ENCODE data around the gene NOL4L. TPM values are rescaled to one million over a fixed set of nuclear protein-coding genes. Genes with fewer than 3 reads are reported as not detected.

NOL4L gene
- total RNA-seq, 4 donors from 2014 or later = 5.9 to 20.5 (median 6.9) TPM

DNA sequence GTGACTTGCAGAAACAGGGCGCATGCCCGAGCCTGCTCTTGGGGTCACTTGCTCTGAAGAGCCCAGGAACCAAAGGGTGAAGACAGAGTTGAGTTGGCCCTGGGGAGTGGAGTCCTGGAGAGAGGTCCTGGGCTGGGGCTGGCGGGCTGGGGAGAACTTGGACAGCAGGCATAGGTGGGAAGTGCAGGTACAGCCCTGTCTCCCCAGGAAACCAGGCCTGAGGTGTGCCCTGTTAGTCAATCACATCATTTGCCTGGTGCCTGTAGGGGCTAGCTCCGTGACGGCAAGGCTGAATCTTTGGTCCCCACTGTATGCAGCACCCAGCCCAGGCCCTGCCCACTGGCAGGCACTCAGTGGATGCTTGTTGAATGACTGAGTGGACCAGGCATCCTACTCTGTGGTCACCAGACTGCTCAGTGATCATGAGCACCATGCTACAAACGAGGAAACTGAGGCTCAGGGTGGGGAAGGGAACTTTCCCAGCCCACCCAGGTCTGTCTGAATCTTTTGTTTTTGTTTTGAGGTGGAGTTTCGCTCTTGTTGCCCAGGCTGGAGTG, 15.6 kb upstream of the NOL4L start:
- TF ChIP-seq, protein P1, sequence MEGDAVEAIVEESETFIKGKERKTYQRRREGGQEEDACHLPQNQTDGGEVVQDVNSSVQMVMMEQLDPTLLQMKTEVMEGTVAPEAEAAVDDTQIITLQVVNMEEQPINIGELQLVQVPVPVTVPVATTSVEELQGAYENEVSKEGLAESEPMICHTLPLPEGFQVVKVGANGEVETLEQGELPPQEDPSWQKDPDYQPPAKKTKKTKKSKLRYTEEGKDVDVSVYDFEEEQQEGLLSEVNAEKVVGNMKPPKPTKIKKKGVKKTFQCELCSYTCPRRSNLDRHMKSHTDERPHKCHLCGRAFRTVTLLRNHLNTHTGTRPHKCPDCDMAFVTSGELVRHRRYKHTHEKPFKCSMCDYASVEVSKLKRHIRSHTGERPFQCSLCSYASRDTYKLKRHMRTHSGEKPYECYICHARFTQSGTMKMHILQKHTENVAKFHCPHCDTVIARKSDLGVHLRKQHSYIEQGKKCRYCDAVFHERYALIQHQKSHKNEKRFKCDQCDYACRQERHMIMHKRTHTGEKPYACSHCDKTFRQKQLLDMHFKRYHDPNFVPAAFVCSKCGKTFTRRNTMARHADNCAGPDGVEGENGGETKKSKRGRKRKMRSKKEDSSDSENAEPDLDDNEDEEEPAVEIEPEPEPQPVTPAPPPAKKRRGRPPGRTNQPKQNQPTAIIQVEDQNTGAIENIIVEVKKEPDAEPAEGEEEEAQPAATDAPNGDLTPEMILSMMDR (IDR thresholded peaks at IDR 0.05; ENCODE audit: low read depth) = no peak

DNA sequence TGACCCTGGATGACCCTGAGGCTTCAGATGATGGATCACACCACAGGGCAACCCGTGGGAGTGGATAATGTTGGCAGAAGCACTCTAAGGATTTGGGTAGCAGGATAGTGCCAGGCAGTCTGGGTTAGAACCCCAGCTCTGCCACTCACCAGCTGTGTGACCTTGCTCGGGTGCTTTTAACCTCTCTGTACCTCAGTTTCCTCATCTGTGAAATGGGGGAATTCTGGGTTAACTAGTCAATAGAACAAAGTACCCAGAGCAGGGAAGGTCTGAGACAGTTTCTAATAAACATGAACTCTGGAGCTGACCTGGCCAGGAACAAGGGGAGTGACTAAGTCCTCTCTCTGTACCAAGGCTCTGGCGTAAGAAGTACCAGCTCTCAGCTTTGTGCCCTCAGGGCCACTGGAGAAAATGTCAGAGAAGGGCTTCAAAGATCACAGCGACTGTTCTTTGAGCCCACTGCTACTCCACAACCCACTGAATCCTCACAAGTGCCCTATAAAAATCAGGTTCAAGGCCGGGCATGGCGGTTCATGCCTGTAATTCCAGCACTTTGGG, 14.7 kb upstream of the NOL4L start:
- TF ChIP-seq, protein P1 (IDR thresholded peaks at IDR 0.05; ENCODE audit: low read depth) = no peak

DNA sequence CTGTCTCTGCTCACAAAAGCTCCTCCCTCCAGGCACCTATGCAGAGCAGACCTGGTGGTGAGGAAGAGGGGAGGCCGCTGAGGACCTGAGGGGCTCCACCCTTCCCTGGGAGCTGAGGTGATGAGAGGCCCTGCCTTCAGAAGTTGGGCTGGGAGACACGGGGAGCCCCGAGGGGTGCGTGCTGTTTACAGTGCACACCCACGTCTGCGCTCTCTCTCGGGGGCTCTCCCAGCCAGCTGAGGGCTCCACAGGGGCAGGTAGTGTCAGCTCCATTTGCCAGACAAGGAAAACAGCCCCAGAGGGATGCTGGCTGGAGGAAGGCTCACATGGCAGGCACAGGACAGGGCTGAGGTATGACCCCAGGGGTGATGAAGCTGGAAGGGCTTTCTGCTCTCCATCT, 13.5 kb upstream of the NOL4L start:
- TF ChIP-seq, protein P1 (IDR thresholded peaks at IDR 0.05; ENCODE audit: low read depth) = no peak

DNA sequence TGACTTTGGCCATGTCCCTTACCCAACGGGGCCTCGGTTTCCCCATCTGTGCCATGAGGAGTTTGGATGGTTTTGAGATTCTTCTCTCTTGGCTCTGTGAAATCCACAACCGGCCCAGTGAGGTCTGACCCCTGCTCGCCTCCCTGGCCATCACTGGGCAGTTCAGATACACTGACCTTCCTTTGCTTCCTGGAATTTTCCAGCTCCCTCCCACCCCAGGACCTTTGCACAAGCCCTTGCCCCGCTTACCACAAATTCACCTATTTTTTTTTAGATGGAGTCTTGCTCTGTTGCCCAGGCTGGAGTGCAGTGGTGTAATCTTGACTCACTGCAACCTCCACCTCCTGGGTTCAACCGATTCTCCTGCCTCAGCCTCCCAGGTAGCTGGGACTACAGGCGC, 12.6 kb upstream of the NOL4L start:
- TF ChIP-seq, protein P1 (IDR thresholded peaks at IDR 0.05; ENCODE audit: low read depth) = no peak

DNA sequence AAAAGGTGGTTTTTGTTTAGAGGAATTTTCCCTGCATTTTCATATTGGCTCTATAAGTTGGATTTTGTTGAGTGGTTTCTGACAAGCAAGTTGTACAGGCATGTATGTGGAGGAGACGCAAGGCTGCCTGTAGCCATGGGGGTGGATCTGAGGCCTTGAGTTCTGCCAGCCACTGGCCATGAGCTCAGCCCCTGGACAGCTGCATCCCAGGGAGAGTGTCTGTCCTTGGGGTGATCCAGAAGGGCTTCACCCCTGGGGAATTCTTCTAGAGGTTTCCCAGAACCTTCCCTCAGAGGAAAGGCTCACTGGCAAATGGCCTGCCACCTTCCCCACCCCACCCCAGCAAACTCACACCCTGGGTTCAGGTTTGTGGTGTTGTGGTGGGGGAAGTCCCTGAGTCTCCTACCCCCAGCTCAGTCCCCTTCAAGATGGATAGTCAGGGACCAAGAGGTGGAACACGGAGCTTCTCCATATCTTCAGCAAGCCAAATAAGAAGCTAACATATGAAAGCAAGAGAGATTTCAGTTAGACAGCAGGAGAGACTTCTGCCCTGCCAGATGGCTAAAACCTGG, 11.6 kb upstream of the NOL4L start:
- TF ChIP-seq, protein P1 (IDR thresholded peaks at IDR 0.05; ENCODE audit: low read depth) = no peak

DNA sequence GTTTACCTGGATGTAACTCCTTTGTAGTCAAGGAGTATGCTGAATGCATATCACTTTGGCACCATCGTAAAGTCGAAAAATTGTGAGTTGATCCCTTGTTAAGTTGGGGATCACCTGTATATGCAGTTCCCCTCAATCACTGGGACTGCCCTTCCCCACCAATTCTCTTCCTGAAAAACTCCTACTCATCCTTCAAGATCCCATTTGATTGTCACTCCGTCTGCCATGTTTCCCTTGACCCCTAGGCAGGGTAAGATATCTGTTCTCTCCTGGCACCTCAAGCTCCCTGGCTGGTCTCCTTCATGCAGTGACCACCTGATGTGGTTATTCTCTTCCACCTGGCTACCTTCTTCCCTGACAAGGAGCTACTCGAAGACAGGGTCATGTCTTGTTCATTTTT, 10.0 kb upstream of the NOL4L start:
- TF ChIP-seq, protein P1 (IDR thresholded peaks at IDR 0.05; ENCODE audit: low read depth) = no peak

DNA sequence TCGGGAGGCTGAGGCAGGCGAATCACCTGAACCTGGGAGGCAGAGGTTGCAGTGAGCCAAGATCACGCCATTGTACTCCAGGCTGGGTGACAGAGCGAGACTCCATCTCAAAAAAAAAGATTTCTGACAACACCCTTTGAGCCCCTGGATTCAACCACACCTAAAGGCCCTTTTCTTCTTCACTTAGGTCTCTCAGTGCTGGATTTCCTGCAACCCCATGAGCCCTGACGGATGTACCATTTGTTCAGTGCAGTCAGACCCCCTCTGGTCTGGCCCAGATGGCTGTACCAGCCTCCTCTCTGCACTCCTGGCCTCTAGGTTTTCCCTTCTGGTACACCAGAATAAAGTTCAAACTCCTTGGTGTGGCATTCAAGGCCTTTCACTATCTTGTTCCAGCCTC, 9.1 kb upstream of the NOL4L start:
- TF ChIP-seq, protein P1 (IDR thresholded peaks at IDR 0.05; ENCODE audit: low read depth) = no peak
